Mammary epithelial cell (primary cell): Measurements from ENCODE around the gene EHMT1.

Source experiments
- CTCF ChIP-seq, 2 donors: IDR thresholded peaks in 1 of 2; conservative IDR thresholded peaks in 1 of 2; 2 replicates each; pipeline ENCODE4 v1.5.1; 2011 to 2012; ENCODE audit warnings: inconsistent platforms in 2 of 2, low read length in 2 of 2, mild to moderate bottlenecking in 2 of 2, control low read depth in 1 of 2, low read depth in 1 of 2; ENCODE audit not compliant: insufficient read depth in 1 of 2; ENCODE audit errors: extremely low read depth in 1 of 2
- EZH2 ChIP-seq: IDR thresholded peaks from 2 replicates; pipeline ENCODE4 v1.6.1; 2012; ENCODE audit warnings: low read length, inconsistent platforms, borderline replicate concordance

- TF ChIP-seq CTCF (conservative IDR thresholded peaks at IDR 0.05 in 1 of 2, IDR thresholded peaks at IDR 0.05 in 1 of 2; ENCODE audit: extremely low read depth in 1 of 2, insufficient read depth in 1 of 2, low read depth in 1 of 2, low read length in 2 of 2) (no peak), EZH2 (no peak)
Observed at GRCh38 chr9:137696136-137696925, 77.5 kb downstream of the EHMT1 start.
